ENCODE data around the gene ICAM4. TPM values are rescaled to one million over a fixed set of nuclear protein-coding genes. Genes with fewer than 3 reads are reported as not detected.

Gene ICAM4
- total and polyA plus RNA-seq, 9 of the 15 experiments (the other 6 are each of a cell fraction or from before 2014, with no cell fraction given): 14.1 to 86.1 (median 29.6) TPM

GRCh38 chr19:10270616-10271394, 15.9 kb upstream of the ICAM4 start, which contains the start of gene ICAM1 (continued):
- TF ChIP-seq ZBTB12 (CRISPR knock-in tag; IDR thresholded peaks at IDR 0.05): no peak
- no peak for TF ChIP-seq ZNF518B (CRISPR knock-in tag; IDR thresholded peaks at IDR 0.05)
- peak; percentile 89; the same call in 1 of the 2 replicates for TF ChIP-seq POLR2H (tag; IDR thresholded peaks at IDR 0.05; ENCODE audit: low read depth)
- TF ChIP-seq RUNX1 (IDR thresholded peaks at IDR 0.05; ENCODE audit: low read depth): no peak
- no peak for TF ChIP-seq ZFPM2 (CRISPR knock-in tag; IDR thresholded peaks at IDR 0.05)
- peak; percentile 35; the same call in 1 of the 2 replicates for TF ChIP-seq ESRRA (IDR thresholded peaks at IDR 0.05; ENCODE audit: borderline replicate concordance, low read depth)
- no peak for TF ChIP-seq PCBP2 (IDR thresholded peaks at IDR 0.05; ENCODE audit: low read depth, low read length, poor library complexity, severe bottlenecking)
- TF ChIP-seq TEAD4 (IDR thresholded peaks at IDR 0.05; ENCODE audit: low read length): peak; percentile 23; the same call in 1 of the 2 replicates
- no peak for TF ChIP-seq TEAD4 (CRISPR knock-in tag; IDR thresholded peaks at IDR 0.05; ENCODE audit: borderline replicate concordance)
- TF ChIP-seq CTBP1 (IDR thresholded peaks at IDR 0.05; ENCODE audit: borderline replicate concordance): peak; percentile 60; the same call in 1 of the 2 replicates
- TF ChIP-seq ZKSCAN8 (CRISPR knock-in tag; IDR thresholded peaks at IDR 0.05): no peak
- peak; percentile 15; the same call in 1 of the 2 replicates for TF ChIP-seq BRD4 (IDR thresholded peaks at IDR 0.05)
- TF ChIP-seq GATAD2B (IDR thresholded peaks at IDR 0.05; ENCODE audit: borderline replicate concordance): no peak
- TF ChIP-seq SOX6 (IDR thresholded peaks at IDR 0.05): 0 out of 2 replicates have a peak, but pooled peaks have one; percentile 59
- 0 out of 2 replicates have a peak, but pooled peaks have one; percentile 69 for TF ChIP-seq ZKSCAN1 (IDR thresholded peaks at IDR 0.05; ENCODE audit: low read depth, low read length)
- no peak for TF ChIP-seq GATA2 (CRISPR knock-in tag; IDR thresholded peaks at IDR 0.05)
- TF ChIP-seq DMBX1 (CRISPR knock-in tag; IDR thresholded peaks at IDR 0.05; ENCODE audit: borderline replicate concordance): peak; percentile 6; the same call in 1 of the 2 replicates
- TF ChIP-seq CBX2 (IDR thresholded peaks at IDR 0.05; ENCODE audit: insufficient read depth, low read length, poor library complexity, severe bottlenecking): no peak
- peak in 1 of 2 experiments; percentile 6; a peak in 1 of 4 replicates for TF ChIP-seq TBL1XR1 (IDR thresholded peaks at IDR 0.05; ENCODE audit: low read length in 2 of 2)
- peak; percentile 40 for TF ChIP-seq SMAD1 (IDR thresholded peaks at IDR 0.05; ENCODE audit: low read depth, low read length, partially characterized antibody)
- no peak for TF ChIP-seq KHSRP (IDR thresholded peaks at IDR 0.05)
- peak; percentile 75; the same call in 1 of the 2 replicates for TF ChIP-seq ZBTB7A (IDR thresholded peaks at IDR 0.05; ENCODE audit: borderline replicate concordance, control insufficient read depth, low read depth, low read length)
- TF ChIP-seq GTF2A2 (tag; IDR thresholded peaks at IDR 0.05): 0 out of 2 replicates have a peak, but pooled peaks have one; percentile 52
- TF ChIP-seq USF1 (CRISPR knock-in tag; IDR thresholded peaks at IDR 0.05): peak; percentile 73; the same call in 1 of the 2 replicates
